Inflammatory macrophage treated with lipopolysaccharide for 4 hours (primary cell): ENCODE data around the gene HELZ.
"Not testable (repeated sequence)": the region's sequence is repeated elsewhere in the genome, so short reads cannot be mapped to it uniquely, and the experiment has no call there.

Experiments used
- DNase-seq: peaks from one replicate; pipeline ENCODE4 v3.0.0-alpha.2; 2020

Gene HELZ

GRCh38 chr17:67137860-67138259 lies 107.1 kb downstream of the HELZ start:
- no peak for DNase-seq

DNA sequence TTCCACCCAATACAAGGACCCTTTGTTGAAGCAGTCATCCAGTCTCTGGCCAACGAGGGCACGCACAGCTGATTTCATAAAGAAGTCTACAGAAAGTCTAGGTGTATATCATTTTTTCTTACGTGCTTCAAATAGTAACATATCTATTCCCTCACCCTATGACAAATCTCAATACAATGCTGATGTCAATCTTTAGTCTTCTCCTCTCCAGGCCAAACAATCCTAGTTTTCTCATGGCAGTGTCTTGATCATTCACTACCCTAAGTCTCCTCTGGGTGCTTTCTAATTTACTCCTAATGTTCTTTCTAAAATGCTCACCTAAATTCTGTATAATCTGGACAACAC lies 108.0 kb downstream of the HELZ start:
- DNase-seq: no peak

GRCh38 chr17:67136191-67137025 lies 108.6 kb downstream of the HELZ start:
- no peak for DNase-seq

- no peak for DNase-seq
Measured at GRCh38 chr17:67133161-67133560, 111.8 kb downstream of the HELZ start.

DNA sequence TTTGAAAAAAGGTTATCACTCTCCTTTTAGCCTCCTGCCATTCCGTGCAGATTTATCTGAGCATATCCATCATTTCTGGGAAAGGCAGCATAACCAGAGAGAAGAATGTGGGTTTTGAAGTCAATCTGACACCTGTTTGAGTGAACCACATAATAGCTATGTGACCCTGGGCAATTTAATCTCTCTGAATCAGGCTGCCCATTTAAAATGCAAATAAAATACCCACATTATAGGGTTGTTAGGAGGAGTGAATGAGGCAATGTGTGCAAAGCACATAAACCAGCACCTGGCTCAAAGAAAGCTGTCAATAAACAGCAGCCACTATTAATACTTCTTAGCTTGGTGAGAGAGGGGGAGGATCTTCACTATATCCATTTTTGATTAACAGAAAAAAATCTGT lies 112.6 kb downstream of the HELZ start:
- no peak for DNase-seq

DNA sequence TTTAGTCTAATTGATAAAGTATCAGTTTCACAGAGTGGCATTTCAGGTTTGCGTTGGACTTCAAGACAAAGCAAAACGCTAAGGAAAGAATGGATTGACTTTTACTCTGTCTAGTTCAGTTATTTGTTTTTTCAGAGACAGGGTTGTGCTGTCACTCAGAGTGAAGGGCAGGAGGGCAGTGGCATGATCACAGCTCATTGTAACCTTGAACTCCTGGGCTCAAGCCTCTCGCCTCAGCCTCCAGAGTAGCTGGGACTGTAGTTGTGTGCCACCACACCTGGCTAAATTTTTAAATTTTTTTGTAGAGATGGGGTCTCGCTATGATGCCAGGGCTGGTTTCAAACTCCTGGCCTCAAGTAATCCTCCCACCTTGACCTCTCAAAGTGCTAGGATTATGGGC lies 114.2 kb downstream of the HELZ start:
- DNase-seq: no peak

DNA sequence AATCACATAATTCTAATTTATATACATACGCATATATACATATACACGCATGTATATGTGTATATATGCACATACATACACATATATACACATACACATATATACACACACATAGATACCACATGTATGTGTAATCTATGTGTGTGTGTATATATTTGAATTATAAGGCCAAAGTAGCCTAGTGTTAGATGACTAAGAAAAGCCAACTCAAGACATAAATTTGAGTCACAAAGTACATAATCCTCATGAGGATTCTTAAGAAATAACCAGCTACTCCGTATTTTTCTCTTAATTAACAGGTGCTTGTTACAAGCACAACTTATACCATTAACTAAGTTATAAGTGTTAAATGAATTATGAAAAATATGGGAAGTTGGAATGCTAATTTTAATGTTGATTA lies 115.7 kb downstream of the HELZ start:
- no peak for DNase-seq

- no peak for DNase-seq
Measured at GRCh38 chr17:67128700-67129099, 116.3 kb downstream of the HELZ start.

DNA sequence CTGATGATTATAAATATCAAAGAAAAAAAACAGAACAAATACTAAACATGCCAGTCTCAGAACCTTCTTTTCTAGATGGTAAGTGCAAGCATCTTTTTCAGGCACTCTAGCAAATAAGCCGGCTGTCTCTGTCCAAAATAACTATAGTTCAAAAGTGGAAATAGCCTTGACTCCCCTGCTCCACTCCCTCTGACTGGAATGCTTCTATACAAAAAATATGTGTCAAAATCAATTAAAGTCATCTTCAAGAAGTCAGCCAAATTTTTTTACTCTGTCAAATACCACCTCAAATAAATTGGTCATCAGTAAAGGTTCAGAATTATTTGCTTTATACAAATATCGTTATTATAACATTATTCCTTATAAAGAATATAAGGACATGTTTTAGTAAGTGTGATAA lies 117.1 kb downstream of the HELZ start:
- DNase-seq: no peak

DNA sequence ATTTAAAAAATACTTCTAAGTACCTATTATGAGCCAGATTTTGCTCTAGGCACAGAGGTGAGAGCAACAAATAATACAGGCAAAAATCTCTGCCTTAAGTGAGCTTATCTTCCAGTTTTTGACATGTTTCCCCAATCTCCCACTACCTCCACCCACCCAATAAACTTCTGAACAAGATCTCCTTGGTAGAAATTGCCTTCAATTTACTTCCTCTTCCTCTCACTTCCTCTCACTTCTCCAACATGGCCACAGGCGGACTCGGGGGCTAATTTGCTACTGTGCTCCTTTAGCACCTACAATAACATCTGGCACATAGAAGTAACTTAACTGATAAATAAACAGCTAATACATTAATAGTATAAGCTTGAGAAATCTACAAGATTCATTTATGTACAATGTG lies 118.0 kb downstream of the HELZ start:
- DNase-seq: peak; percentile 61

GRCh38 chr17:67126543-67126942 lies 118.5 kb downstream of the HELZ start:
- DNase-seq: not testable (repeated sequence)

- DNase-seq: no peak
Measured at GRCh38 chr17:67125924-67126323, 119.1 kb downstream of the HELZ start.

GRCh38 chr17:67125417-67125816 lies 119.6 kb downstream of the HELZ start:
- DNase-seq: no peak

DNA sequence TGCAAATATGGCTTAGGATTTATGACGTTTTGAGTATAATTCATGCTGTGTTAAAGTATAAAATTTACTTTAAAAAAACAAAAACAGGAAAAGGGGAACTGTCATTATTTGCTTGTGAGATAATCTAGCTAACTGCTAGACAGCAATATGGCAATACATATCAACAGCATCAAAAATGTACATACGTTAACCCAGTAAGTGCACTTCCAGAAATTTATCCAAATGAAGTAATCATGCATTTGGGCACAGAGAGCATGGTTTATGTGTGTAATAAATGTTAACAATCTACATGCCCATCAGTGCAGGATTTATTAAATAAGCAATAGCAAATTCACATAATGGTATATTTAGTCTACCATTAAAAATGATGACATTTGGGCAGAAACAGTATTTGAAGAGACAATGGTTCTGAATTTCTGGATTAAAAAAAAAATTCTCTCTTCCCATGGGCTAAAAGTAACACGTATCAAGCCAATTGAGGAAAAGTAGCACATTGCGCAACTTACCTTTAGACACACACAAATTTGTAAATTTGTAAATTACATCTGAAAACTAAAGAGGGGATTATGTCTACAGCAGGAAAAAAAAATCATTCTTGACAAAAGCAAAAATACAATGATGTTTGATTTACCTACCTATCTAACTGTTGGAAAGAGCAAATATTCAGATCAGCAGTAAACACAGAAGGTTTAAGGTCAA lies 120.4 kb downstream of the HELZ start:
- no peak for DNase-seq

DNA sequence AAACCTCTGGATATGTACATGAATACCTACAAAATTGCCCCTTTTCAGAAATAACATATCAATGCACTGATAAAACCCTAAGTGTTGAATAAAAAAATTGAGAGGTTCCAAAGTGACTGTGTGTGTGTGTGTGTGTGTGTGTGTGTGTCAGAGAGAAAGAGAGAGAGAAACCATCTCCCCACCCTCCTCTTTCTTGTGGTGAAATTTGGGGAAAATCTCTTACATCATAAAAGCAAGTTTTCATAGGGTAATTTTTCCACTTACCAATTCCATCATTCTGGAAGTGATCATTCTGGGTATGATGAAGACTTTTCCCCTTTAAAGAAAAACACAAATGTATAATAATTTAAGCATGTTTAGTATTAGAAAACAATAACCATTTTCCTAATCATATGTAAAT lies 121.3 kb downstream of the HELZ start:
- DNase-seq: peak; percentile 43

GRCh38 chr17:67121316-67121891 lies 123.6 kb downstream of the HELZ start:
- DNase-seq: no peak

DNA sequence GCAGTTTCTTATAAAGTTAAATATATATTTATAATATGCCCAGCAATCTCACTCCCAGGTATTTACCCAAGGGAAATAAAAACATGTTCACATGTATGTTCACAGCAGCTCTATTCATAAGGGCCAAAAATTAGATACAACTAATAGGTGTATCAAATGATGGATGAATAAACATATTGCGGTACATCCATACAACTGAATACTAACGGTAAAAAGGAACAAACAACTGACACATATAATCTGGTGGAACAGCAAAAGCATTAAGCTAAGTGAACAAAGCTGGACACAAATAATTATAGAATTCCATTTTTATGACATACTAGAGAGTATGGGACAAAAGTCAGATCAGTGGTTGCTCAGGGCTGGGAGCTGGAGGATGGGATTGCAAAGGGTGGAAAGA lies 125.9 kb downstream of the HELZ start:
- no peak for DNase-seq

- DNase-seq: no peak
Measured at GRCh38 chr17:67116045-67116575, 128.9 kb downstream of the HELZ start.

DNA sequence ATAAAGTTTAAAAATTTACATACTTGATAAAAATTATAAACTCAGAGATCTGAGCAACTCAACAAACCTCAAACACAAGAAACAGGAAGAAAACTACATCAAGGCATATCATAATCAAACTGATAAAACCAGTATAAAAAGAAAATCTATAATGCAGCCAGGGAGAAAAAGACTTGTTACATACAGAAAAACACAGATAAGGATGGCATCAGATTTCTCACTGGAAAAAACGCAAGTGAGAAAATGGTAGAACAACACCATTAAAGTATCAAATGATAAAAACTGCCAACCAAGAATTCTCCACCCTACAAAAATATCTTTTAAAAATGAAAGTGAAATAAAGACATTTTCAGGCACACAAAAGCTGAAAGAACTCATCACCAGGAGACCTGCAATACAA lies 129.6 kb downstream of the HELZ start:
- DNase-seq: no peak

DNA sequence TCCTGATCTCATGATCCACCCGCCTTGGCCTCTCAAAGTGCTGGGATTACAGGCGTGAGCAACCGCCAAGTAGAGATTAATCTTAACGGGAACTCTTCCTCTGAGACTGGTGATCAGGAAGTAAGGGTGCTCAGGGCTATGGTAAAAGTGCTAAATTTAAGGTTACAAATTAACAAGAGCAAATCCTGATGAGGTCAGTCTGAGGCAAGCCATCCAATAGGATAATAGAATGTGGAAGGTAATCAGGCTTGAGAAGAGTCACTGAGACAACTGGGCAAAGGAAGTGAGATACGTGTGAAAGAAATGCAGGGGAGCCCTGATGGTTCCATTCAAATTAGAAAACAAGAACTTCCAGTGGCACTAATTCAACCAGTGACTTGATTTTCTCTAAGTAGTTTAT lies 131.5 kb downstream of the HELZ start:
- no peak for DNase-seq

- no peak for DNase-seq
Measured at GRCh38 chr17:67111808-67112207, 133.2 kb downstream of the HELZ start.

DNA sequence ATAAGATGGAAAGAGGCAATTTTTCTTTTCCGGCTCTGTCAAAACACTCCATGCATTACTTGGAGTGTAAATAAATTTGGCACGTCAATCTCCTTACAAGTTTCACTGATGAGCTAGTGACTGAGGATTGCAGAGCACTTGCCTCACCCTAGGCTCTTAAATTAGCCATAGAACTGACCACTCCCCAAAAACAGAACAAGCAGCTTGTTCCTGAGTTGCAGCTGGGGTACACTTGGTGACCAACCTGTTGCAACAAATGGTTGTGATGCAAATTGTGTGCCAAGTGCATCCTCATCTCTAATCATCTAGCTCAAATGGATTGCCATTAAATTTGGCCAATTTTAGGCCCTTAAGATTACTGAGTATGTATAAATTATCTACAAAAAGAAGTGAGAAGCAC lies 133.7 kb downstream of the HELZ start:
- DNase-seq: no peak

DNA sequence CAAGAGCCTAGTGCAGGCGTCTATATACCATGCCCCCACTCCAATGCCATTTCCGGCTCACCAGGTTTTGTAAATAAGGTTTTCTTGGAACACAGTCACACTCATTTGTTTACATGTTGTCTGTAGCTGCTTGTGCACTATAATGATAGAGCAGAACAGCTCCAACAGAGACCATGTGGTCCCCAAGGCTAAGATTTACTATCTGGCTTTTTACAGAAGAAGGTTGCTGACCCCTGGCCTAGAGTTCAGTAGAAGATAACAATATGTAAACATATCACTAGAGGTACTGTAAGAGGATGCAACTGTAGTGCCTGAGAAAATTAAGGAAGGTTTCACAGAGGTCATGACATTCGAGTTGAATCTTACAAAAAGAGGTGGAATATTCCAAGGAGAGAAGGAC lies 134.4 kb downstream of the HELZ start:
- no peak for DNase-seq

DNA sequence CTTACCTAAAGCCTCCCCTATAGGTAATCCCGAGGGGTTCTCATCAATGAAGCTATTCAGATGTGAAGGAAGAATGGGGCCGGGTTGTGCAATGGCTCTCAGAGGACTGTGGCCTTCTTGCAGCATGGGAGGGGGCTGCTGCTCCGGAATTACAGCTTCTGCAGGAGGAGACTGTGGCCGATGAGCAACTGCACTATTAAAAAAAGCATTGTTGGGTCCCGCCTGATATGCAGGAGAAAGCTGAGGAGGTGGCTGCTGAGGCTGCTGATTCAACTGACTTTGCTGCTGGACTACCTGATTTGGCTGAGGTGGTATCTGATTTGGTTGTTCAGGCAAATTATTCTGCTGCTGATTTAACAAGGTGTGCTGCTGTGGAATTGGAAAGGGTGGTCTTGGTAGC lies 135.9 kb downstream of the HELZ start:
- no peak for DNase-seq
